GM18867 (cell line): ENCODE measurements around the gene CACNA1B.

ENCODE experiments used
- ATAC-seq: cut with Tn5 transposase; IDR thresholded peaks from one replicate; pipeline ENCODE4 v1.9.1; 2021; ENCODE audit warnings: mild to moderate bottlenecking, moderate library complexity; ENCODE audit not compliant: unreplicated experiment

Gene CACNA1B

GRCh38 chr9:137978262-137978714 is 100.7 kb downstream of the CACNA1B start:
- ATAC-seq, result no peak

- no peak for ATAC-seq
Observed at GRCh38 chr9:137982200-137982599, 104.6 kb downstream of the CACNA1B start.

- ATAC-seq, result no peak
Observed at GRCh38 chr9:137984005-137984404, 106.4 kb downstream of the CACNA1B start.

- ATAC-seq, result no peak
Observed at GRCh38 chr9:137984520-137985257, 107.1 kb downstream of the CACNA1B start.

GRCh38 chr9:137985637-137986071 is 108.1 kb downstream of the CACNA1B start:
- ATAC-seq, result no peak

GRCh38 chr9:137986268-137987099 is 108.9 kb downstream of the CACNA1B start:
- ATAC-seq, result no peak

GRCh38 chr9:137987244-137988030 is 109.9 kb downstream of the CACNA1B start:
- no peak for ATAC-seq

- ATAC-seq, result no peak
Observed at GRCh38 chr9:137988051-137988450, 110.5 kb downstream of the CACNA1B start.

- no peak for ATAC-seq
Observed at GRCh38 chr9:137988701-137989100, 111.1 kb downstream of the CACNA1B start.

GRCh38 chr9:137989156-137989555 is 111.6 kb downstream of the CACNA1B start:
- no peak for ATAC-seq

GRCh38 chr9:137989999-137990715 is 112.6 kb downstream of the CACNA1B start:
- ATAC-seq, result no peak

- ATAC-seq, result no peak
Observed at GRCh38 chr9:138003485-138004190, 126.1 kb downstream of the CACNA1B start.

- ATAC-seq, result no peak
Observed at GRCh38 chr9:138006576-138007233, 129.1 kb downstream of the CACNA1B start.

GRCh38 chr9:138007566-138007917 is 130.0 kb downstream of the CACNA1B start:
- no peak for ATAC-seq

GRCh38 chr9:138007918-138008841 is 130.6 kb downstream of the CACNA1B start:
- ATAC-seq, result no peak

GRCh38 chr9:138009016-138009802 is 131.6 kb downstream of the CACNA1B start:
- ATAC-seq, result no peak

- no peak for ATAC-seq
Observed at GRCh38 chr9:138009803-138010690, 132.5 kb downstream of the CACNA1B start.
